Epidermal melanocyte (primary cell): ENCODE data around the gene MDH1.
A peak's percentile ranks its signal among the peaks of the same experiment; 100 is the strongest.
"Not testable (repeated sequence)": the region's sequence is repeated elsewhere in the genome, so short reads cannot be mapped to it uniquely, and the experiment has no call there.

Experiments used
- DNase-seq: peaks from one replicate; pipeline ENCODE4 v3.0.0; 2011; ENCODE audit warnings: low spot score; ENCODE audit not compliant: insufficient read length

MDH1 gene

DNA sequence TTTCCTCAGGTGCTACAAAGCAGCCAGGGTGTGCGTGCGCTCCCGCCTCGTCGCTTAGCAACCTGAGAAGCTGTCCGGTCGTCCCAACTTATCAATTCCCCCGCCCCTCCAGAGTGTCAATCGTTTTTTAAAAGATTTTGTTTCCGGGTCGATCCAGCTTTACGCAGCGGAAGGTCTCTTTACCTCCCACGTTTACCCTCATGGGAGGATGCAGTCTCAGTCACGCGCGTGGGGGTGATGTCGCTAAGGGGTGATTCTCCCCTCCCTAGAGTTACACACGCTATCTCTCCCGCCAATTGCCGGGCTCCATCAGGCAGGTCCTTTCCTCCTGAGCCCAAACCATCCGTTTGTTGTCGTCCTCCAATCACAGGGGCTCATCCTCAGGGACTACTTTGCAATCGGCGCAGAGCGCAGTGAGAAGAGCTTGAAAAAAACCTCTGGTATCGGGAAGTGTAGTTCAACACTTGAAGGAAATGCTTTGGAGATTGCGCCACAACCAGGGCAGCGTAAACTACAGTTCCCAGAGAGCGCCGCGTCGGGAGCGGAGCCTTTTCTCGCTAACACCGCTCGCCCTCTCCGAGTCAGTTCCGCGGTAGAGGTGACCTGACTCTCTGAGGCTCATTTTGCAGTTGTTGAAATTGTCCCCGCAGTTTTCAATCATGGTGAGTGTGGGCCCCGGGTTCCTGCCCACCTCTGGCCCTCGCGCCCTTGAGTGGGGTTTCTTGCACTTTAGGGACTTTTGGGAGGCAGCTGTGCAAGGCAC, at the start of gene MDH1, which contains the start of gene WDPCP:
Gene MDH1 (plus strand): TSS at position 579 of the 763 bp plus-strand sequence. CDS start 81 bp downstream, at position 660.
Gene WDPCP (minus strand): TSS at position 93 of the 763 bp plus-strand sequence. CDS start 206 bp downstream, outside the sequence.
- peak; percentile 56 for DNase-seq

DNA sequence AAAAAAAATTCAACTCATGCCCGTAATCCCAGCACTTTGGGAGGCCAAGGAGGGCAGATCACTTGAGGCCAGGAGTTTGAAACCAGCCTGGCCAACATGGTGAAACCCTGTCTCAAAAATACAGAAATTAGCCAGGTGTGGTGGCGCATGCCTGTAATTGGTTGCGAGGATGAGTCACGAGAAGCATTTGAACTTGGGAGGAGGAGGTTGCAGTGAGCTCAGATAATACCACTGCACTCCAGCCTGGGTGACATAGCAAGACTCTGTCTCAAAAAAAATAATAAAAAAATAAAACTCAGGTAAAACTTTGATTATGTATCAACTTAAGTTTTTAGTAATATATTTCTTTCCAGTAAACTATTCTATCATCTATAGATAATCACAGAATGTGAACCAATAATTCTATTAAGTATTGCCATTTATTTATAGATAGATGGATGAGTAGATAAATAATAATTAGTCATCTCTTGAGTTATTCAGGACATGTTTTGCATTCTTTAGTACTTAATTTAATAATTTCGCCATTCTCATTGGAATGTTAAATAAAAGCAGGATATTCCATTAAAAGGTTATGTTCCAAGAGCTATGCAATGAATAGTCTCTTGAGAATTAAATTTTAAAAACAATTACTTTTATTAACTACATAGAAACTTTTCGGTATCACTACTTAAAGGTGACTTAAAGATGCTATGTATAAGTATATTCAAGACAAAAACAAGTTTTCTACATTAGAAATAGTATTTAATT, 49.2 kb upstream of the MDH1 start:
- no peak for DNase-seq

DNA sequence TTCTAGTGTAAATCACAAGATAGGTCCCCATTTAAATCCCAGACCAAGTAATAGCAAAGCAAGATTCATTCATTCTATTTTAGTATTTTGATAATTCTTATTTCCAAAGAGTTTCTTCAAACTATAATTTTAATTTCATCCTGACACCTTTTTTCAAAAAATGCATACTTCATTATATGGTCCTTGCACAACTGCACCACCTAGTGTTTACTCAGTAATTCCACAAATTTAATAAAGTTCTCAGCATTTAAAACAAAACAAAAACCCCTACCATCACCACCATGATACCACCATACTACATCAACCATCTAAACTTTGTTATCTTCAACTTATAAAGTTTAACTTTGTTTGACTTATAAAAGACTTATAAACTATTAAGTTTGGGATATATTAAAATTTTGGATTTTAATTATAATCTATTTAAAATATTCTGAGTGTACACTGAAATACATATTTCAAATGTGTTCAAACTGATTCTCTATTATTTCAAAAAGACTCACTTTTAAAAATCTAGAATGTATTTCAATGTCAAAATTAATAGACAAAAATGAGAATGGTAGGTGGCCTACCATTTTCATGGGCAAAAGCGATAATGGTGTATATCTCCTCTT, 44.6 kb upstream of the MDH1 start:
- DNase-seq, result no peak

DNA sequence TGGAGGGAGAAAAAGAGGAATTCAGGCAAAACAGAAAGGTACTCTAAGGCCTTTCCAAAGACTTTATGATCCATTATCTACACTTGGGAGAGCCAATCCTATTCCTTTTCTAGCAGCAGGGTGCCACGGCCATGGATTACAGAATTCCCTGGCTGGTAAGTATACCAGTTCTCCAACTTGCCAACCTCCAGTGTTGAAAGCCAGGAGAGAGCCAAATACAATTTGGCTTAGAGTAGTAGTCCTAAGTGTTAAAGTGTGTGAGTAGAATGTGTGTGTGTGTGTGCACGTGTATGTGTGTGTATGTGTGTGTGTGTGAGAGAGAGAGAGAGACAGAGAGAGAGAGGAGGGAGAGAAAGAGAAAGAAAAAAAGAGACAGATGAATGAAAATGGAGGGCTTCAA, 43.7 kb upstream of the MDH1 start:
- no peak for DNase-seq

DNA sequence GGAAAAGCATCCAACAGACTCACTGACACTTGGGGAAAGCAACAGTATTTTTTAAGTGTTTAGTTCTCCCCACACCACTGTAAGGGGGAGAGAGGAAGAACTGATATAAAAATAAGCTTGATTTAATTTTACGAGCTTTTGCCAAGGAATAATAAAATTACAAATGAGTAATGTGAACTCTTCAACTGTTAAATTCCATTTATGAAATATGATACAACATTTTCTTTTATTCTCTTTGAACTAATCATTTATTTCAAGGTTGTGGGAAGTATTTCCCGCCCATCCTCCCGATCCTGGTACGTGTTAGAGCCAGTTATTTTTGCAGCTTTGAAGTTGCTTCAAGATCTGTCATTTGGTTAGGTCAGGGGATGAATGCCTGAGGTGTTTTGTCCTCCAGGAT, 35.7 kb upstream of the MDH1 start:
- DNase-seq, result no peak

DNA sequence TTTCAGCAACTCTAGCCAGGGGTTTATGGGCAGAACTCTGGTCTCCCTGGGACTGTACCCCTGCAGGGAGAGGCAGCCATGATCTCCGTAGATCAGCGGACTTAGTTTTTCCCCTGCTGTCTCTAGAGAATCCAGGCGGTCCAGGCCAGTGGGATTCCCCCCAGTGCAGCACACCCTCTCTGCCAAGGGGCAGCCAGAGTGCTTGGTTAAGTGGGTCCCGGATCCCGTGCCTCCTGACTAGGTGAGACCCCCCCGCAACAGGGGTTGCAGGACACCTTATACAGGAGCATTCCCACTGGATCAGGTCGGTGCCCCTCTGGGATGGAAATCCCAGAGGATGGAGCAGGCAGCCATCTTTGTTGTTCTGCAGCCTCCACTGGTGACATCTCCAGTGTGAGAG, 33.5 kb upstream of the MDH1 start:
- DNase-seq, result no peak

DNA sequence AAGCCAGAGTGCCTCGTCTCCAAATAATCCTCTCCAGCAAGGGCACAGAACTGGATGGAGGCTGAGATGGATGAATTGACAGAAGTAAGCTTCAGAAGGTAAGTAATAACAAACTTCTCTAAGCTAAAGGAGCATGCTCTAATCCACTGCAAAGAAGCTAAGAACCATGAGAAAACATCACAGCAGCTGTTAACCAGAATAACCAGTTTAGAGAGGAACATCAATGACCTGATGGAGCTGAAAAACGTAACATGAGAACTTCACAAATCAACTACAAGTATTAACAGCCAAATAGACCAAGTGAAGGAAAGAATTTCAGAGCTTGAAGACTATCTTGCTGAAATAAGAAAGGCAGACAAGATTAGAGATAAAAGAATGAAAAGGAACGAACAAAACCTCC, 32.8 kb upstream of the MDH1 start:
- DNase-seq, result no peak

DNA sequence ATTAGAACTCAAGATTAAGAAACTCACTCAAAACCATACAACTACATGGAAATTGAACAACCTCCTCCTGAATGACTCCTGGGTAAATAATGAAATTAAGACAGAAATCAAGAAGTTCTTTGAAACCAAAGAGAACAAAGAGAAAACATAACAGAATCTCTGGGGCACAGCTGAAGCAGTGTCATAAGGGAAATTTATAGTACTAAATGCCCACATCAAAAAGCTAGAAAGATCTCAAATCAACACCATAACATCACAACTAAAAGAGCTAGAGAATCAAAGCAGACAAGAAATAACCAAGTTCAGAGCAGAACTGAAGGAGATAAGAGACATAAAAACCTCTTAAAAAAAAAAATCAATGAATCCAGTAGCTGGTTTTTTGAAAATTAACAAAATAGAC, 30.9 kb upstream of the MDH1 start:
- not testable (repeated sequence) for DNase-seq

DNA sequence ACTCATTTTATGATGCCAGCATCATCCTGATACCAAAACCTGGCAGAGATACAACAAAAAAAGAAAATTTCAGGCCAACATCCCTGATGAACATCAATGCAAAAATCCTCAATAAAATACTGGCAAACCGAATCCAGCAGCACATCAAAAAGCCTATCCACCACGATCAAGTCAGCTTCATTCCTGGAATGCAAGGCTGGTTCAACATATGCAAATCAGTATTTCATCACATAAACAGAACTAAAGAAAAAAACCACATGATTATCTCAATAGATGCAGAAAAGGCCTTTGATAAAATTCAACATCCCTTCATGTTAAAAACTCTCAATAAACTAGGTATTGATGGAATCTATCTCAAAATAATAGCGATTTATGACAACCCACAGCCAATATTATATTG, 29.8 kb upstream of the MDH1 start:
- DNase-seq, result not testable (repeated sequence)

DNA sequence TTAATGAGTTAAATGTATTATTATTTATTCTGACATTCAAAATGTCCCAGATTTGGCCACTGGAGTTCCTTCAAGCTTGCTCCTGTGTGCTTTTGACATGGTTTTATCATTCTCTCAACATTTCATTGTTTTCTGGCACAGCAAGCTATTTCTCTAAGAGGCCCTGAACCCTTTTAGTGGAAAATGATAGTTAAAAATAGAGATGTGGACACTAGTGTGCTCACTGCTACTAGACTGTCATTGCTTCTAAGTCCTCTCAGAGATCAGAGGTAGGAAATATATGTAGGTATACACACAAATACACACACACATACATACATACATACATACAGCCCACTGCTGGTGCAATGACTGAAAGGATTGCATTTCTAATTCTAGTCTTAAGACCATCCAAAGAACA, 26.0 kb upstream of the MDH1 start:
- no peak for DNase-seq

DNA sequence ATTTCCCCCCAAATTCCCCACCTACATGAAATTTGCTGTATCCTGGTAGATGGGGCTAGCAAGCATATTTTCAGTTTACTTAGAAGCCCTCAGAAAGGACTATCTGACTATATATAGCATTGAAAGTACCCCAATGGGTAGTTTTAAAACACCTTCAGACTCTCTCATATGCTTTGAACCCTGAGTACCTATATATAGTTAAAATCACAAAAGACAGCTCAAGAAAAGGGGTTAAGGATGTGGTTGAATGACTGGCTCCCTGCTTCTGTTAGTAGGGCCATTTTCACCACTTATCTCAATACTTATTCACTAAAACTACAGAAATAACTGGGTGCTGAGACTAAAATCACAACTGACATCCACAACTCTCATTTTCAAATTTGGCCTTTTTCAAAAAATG, 19.0 kb upstream of the MDH1 start:
- DNase-seq, result no peak

DNA sequence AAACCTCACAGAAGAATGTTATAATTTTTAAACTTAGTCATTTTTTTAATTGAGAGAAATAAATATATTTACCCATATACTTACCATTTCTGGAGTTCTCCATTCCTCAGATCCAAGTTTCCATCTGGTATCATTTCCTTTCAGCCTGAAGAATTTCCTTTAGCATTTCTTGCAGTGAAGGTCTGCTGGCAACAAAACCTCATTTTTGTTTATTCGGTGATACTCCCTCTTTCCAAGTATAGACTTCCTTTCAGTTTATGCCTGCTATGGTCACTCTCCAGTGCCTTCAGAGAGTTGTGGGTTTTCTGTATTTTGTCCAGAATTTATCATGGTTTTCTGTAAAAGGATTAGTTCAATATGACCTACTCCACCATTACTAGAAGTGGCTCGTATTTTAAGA, 17.5 kb upstream of the MDH1 start:
- no peak for DNase-seq

DNA sequence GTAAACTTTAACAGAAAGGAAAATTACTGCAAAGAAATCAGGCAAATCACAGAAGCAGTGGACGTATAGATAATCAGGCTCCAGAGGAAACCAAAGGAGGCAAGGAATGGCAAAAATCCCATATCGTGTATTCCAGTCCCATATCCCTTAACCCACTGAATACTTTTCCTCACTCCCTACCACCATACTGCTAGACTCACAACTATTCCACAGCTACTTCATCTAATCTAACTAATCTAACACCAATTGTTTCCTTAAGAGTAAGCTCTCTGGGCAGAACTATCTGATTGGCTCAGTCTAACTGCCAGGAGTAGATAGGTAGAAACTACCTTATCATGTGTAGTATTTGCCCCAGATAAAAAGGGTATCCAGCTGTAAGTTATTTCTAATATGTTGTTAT, 16.8 kb upstream of the MDH1 start:
- DNase-seq, result no peak

DNA sequence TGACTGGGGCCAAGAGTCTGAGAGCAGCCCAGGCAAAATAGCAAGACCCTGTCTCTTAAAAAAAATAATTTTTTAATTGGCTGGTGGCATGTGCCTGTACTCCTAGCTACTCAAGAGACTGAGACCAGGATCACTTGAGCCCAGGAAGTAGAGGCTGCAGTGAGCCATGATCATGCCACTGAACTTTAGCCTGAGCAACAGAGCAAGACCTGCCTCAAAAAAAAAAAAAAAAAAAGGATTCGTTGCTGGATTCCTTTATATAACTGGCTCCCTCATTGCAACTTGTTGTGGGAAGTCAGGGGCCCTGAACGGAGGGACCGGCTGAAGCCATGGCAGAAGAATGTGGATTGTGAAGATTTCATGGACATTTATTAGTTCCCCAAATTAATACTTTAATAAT, 15.7 kb upstream of the MDH1 start:
- not testable (repeated sequence) for DNase-seq

DNA sequence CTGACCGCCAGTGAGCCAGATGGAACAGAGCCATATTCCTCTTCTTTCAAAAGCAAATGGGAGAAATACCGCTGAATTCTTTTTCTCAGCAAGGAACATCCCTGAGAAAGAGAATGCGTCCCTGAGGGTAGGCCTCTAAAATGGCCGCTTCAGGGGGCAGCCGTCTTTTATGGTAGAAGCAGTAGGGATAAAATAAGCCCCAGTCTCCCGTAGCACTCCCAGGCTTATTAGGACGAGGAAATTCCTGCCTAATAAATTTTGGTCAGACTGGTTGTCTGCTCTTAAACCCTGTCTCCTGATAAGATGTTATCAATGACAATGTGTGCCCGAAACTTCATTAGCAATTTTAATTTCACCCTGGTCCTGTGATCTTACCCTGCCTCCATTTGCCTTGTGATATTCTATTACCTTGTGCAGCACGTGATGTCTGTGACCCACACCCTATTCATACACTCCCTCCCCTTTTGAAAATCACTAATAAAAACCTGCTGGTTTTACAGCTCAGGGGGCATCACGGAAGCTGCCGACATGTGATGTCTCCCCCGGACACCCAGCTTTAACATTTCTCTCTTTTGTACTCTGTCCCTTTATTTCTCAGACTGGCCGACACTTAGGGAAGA, 14.9 kb upstream of the MDH1 start:
- DNase-seq, result not testable (repeated sequence)

DNA sequence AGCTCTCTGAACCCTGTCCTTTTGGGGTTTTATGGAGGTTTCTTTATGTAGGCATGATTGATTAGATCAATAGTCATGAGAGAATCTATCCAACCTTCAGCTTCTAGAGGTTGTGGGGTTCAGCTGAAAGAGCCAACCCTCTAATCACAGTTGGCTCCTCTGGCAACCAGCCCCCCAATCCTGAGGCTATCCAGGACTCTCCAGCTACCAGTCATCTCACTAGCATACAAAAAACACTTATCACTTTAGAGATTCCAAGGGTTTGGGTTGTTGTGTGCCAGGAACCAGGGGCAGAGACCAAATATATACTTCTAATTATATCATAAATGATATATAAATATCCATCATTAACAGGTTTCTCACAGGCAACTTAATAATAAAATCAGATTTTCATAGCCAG, 12.2 kb upstream of the MDH1 start:
- no peak for DNase-seq

DNA sequence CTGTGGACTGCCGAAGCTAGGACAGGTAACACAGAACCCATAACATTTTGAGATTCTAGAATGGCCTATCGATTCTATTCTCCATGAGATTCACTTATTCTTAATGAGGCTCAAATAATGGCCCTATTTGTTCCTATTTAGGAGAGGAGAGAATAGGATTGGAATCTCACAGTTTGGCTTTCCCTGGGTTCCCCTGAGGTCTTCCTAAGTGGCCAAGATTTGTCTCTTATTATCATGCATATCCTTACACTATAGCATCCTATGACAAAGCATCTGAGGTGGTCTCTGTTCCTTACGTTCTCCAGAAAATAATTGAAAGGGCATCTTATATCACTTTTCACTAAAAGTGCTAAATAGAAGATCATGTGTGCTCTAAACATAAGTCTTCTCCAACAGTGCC, 10.0 kb upstream of the MDH1 start:
- no peak for DNase-seq

DNA sequence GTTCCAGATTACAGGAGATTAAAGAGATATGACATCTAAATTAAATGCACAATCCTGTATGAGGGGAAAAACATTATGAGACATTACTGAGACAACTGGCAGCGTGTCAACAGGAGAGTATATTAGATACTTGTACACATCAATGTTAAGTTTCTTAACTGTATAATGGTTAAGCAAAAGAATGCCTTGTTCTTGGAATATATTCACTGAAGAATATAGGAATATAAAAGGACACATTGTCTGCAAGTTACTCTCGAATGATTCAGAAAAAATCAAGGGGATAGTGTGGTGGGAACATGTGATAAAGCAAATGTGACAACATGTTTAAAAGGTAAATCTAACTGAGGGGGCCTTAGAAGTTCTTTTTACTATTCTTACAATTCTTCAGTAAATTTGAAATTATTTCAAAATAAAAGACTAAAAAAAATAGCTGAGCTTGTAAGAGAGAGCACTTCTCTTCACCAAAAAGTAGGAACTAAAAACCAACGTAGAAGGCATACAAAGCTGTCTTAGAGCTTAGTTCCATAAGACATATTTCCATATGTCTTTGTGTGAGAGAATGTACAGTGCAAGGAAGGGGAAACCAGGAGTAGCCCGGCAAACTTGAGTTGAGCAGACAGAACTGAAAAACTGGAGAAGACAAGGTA, 8.0 kb upstream of the MDH1 start:
- DNase-seq, result no peak

DNA sequence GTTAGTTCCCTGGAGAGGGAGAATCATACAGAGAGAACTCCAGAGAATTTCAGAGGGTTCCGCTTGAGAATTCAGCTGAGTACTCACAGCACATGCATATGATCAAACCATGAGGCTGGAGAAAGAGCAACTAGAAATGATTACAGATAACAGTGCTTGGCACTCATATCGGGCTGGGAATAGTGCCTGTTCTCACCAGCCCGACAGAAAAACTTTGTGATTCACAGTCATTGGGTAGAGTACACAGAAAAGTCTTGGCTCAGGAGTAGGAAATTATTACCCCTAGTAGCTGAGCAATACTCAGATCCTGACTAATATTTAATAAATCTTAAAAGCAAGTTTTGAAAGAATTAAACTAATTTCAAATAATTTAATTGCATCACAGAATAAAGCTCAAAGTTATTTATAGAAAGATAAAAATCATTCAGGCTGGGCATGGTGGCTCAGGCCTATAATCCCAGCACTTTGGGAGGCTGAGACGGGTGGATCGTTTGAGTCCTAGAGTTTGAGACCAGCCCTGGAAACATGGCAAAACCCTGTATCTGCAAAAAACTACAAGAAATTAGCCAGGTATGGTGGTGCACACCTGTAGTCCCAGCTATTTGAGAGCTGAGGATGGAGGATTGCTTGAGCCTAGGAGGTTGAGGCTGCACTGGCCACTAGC, 7.3 kb upstream of the MDH1 start:
- no peak for DNase-seq

DNA sequence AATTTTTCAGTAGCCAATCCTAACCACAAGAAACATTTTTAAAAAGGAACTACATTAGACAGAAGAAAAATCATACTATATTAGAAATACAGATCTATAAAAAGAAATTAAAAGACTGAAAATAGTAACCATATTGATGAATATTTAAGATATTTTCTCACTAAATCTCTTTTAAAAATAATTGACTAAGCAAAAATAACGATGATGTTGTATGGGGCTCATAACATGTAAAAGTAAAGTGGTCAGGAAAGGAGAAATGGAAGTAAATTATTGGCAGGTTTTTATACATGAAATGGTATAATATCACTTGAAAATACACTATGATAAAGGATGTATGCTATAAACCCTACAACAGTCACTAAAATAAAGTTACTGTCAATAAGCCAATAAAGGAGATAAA, 5.9 kb upstream of the MDH1 start:
- DNase-seq, result no peak

DNA sequence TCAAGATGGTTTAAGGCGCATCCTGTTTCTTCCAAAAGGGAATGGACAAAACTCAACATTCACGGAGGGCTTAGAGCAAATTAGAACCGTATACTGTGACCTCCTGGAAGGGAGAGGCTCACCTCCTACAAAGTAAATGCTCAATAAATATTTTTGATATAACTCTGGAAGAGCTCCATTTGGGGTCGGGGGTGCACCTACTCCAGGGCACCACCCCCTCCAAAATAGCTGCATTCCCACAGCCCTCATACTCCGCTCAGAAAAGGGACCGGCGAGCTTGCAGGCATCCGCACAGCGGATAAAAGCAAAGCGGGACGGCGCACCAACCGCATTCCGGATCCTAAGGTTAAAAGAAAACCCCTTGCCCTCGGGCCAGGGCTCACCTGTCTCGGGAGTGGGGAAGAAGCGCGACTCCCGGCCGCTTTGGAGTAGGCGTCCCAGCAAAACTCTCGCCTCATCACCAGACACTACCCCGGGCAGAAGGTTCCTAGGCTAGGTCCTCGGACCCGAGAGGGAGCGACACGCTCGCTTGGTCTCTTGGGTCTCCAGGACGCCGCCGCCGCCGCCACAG, 864 bp upstream of the MDH1 start:
- DNase-seq, result no peak
